NOMO-1 treated with DMSO at 0.1 percent for 48 hours (cell line): ENCODE measurements around the gene IGFALS.

ENCODE experiments used
- DNase-seq: peaks from one replicate; lab custom pipeline; 2025; ENCODE audit not compliant: unreplicated experiment; lab: John Stamatoyannopoulos, UW

Gene IGFALS

GRCh38 chr16:1790611-1791255, 2.8 kb downstream of the IGFALS start:
- DNase-seq = no peak

GRCh38 chr16:1790261-1790610, 3.3 kb downstream of the IGFALS start:
- DNase-seq = no peak

- no peak for DNase-seq
These were observed 3.9 kb downstream of the IGFALS start for GRCh38 chr16:1789643-1790045.

- DNase-seq = no peak
These were observed 4.8 kb downstream of the IGFALS start for GRCh38 chr16:1788708-1789100.

- DNase-seq = no peak
These were observed 5.3 kb downstream of the IGFALS start for GRCh38 chr16:1788095-1788707.

GRCh38 chr16:1787322-1788094, 6.0 kb downstream of the IGFALS start:
- no peak for DNase-seq

GRCh38 chr16:1787056-1787321, 6.5 kb downstream of the IGFALS start:
- no peak for DNase-seq

GRCh38 chr16:1786242-1787055, 7.1 kb downstream of the IGFALS start:
- DNase-seq = no peak

GRCh38 chr16:1785846-1786170, 7.7 kb downstream of the IGFALS start:
- DNase-seq = no peak

GRCh38 chr16:1784977-1785845, 8.3 kb downstream of the IGFALS start:
- no peak for DNase-seq

GRCh38 chr16:1782408-1783264, 10.9 kb downstream of the IGFALS start, which contains the start of the genes NUBP2 and SPSB3:
NUBP2 (plus strand) TSS chr16:1782960; CDS start chr16:1783021, 61 bp downstream.
SPSB3 (minus strand) TSS chr16:1782571; CDS start chr16:1781483, 1,088 bp downstream.
- peak; percentile 100 for DNase-seq

- peak; percentile 33 for DNase-seq
These were observed 11.6 kb downstream of the IGFALS start for GRCh38 chr16:1781758-1782407.

GRCh38 chr16:1781254-1781653, 12.3 kb downstream of the IGFALS start:
- DNase-seq = no peak

- DNase-seq = no peak
These were observed 12.8 kb downstream of the IGFALS start for GRCh38 chr16:1780677-1781072.

GRCh38 chr16:1779741-1780676, 13.5 kb downstream of the IGFALS start:
- no peak for DNase-seq

GRCh38 chr16:1779234-1779701, 14.2 kb downstream of the IGFALS start:
- no peak for DNase-seq

- no peak for DNase-seq
These were observed 15.0 kb downstream of the IGFALS start for GRCh38 chr16:1778200-1779179.
